Activated CD4-positive, alpha-beta T cell treated with anti-CD3 and anti-CD28 coated beads for 36 hours (primary cell): Measurements from ENCODE around the gene WDR55. TPM values are rescaled to one million over a fixed set of nuclear protein-coding genes. Genes with fewer than 3 reads are reported as not detected.
"Not testable (repeated sequence)": the region's sequence is repeated elsewhere in the genome, so short reads cannot be mapped to it uniquely, and the experiment has no call there.

Experiments used
- ATAC-seq: fragments of 200-7000 bp; cut with Tn5 transposase; one replicate; pipeline ENCODE4 v1.10.0; 2021; ENCODE audit warnings: mild to moderate bottlenecking, moderate library complexity
- CTCF ChIA-PET: fragments of 350-600 bp; sonication (Branson Sonifier 250); formaldehyde crosslinking; loops from one replicate; lab custom pipeline; 2021; ENCODE audit warnings: antibody characterized with exemption; lab: Charles Lee
- POLR2A ChIA-PET: fragments of 350-600 bp; sonication (Branson Sonifier 250); formaldehyde crosslinking; loops from one replicate; lab custom pipeline; 2021; ENCODE audit warnings: antibody characterized with exemption, inconsistent platforms; lab: Charles Lee
- DNase-seq: peaks from one replicate; pipeline ENCODE4 v3.0.0-alpha.2; 2020
- H3K27ac Mint-ChIP-seq: one replicate; pipeline ENCODE4 v1.8.0; 2021; ENCODE audit warnings: mixed read lengths
- H3K27me3 Mint-ChIP-seq: one replicate; pipeline ENCODE4 v1.8.0; 2021; ENCODE audit warnings: mixed read lengths
- H3K36me3 Mint-ChIP-seq: one replicate; pipeline ENCODE4 v1.8.0; 2021; ENCODE audit warnings: low read depth, mixed read lengths
- H3K4me1 Mint-ChIP-seq: one replicate; pipeline ENCODE4 v1.8.0; 2021; ENCODE audit warnings: mixed read lengths
- H3K4me3 Mint-ChIP-seq: one replicate; pipeline ENCODE4 v1.8.0; 2021; ENCODE audit warnings: mild to moderate bottlenecking, moderate library complexity, mixed read lengths
- H3K9me3 Mint-ChIP-seq: one replicate; pipeline ENCODE4 v1.8.0; 2021; ENCODE audit warnings: low read depth, mixed read lengths
- intact Hi-C, 2 experiments: fragments of 100-400 bp; cut with DNase I in 1 of 2; cut with micrococcal nuclease in 1 of 2; formaldehyde crosslinking; loops; one replicate each; pipeline versions ENCODE4 v1.14.2 to v1.15.1; 2022 to 2024; cut with DNase I, micrococcal nuclease
- total RNA-seq, 2 experiments: library from RNA; stranded (reverse); gene quantifications; one replicate each; pipeline ENCODE4 v1.2.3, GENCODE V29; 2021

Gene WDR55
- total RNA-seq, 2 experiments from 2014 or later = 25.9 to 31.7 TPM

DNA sequence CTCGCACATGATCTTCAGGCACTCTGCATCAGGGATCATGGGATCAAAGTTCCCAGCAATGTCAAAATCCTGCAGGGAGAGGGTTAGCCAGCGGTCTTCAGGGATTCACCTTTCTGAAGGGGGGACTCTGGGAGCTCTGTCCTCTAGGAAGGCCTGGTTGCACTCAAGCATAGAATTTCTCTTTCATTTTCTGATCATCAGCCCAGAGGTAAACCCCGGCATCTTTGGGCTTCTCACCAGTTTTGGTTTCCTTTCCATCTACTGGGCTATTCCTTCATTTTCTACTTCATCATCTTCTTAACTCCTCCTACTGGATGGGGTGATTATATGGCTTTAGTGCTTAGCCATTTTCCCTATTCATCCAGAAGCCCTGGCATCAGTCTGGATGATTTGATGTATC is 13.2 kb downstream of the WDR55 start:
- no peak overlapping the region for H3K4me3 Mint-ChIP-seq
- intact Hi-C loops = no loop called here
- H3K36me3 Mint-ChIP-seq = peaks cover 33% of the 10 kb centered on the region
- H3K27me3 Mint-ChIP-seq = no peaks in the 10 kb centered on the region
- peaks cover 3% of the 10 kb centered on the region for H3K4me1 Mint-ChIP-seq
- ChIA-PET CTCF (no interaction called here), POLR2A (no interaction called here)
- H3K9me3 Mint-ChIP-seq = no peaks in the 10 kb centered on the region
- H3K27ac Mint-ChIP-seq = peak overlapping the region; percentile 55
- ATAC-seq = peak; percentile 42
- no peak for DNase-seq

DNA sequence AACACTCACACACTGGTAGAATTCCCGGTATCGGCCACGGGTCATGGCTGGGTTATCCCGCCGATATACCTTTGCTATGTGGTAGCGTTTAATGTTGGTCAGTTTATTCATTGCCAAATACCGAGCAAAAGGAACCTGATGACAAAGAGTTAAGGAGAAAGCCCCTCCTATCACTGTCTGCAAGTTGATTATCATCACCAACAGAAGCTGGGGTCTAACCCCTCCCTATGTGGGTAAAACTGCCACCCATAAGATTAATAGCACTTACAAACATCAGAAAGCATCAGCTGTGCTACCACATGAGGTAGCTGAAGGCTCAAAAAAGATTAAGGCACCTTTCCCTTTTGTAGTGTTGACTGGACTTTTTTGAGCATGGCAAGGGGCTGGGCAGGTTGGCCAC is 14.3 kb downstream of the WDR55 start:
- Mint-ChIP-seq H3K4me1 (peaks cover 3% of the 10 kb centered on the region), H3K36me3 (peaks cover 32% of the 10 kb centered on the region), H3K27ac (no peak overlapping the region), H3K27me3 (no peaks in the 10 kb centered on the region), H3K4me3 (no peak overlapping the region), H3K9me3 (no peaks in the 10 kb centered on the region)
- ATAC-seq (no peak), DNase-seq (no peak)
- POLR2A ChIA-PET = no interaction called here
- CTCF ChIA-PET = interaction anchor here (1.8 kb wide), 1 partner anchor 10 kb away, joined by 7 read pairs; no protein-coding TSS in a partner anchor
- intact Hi-C loops = no loop called here

DNA sequence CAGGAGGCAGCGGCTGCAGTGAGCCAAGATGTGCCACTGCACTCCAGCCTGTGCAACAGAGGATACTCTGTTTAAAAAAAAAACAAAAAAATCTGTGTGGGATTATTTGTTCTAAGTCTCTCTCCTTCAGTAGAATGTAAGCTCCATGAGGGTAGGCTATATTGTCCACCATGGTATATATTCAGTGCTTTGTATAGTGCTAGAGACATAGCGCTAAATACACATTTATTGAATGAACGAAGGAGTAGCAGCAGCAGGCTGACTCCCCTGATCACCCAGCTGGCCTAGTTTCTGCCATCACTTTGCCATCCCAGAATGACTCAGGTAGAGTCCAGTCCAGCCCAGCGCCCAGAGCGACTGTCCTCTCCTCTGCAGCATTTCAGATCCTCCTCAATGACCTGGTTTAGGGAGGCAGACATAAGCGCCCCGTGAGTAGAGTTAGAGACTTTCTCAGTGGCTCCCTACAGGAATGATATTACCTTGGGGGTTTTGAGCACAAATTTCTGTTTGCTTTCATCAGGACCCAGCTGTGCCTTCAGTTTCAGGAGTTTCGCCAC is 25.8 kb downstream of the WDR55 start:
- ATAC-seq (no peak), DNase-seq (no peak)
- H3K9me3 Mint-ChIP-seq = no peaks in the 10 kb centered on the region
- H3K4me1 Mint-ChIP-seq = peaks cover 38% of the 10 kb centered on the region
- POLR2A ChIA-PET = interaction anchor here (0.6 to 1.6 kb wide), 10 partner anchors 10 to 46 kb away, joined by 3 to 15 read pairs (median 4); partner anchors contain the start of genes DND1, IK, NDUFA2 and WDR55
- peaks cover 43% of the 10 kb centered on the region for H3K36me3 Mint-ChIP-seq
- no peaks in the 10 kb centered on the region for H3K27me3 Mint-ChIP-seq
- H3K4me3 Mint-ChIP-seq = peak overlapping the region; percentile 97
- H3K27ac Mint-ChIP-seq = peak overlapping the region; percentile 98
- intact Hi-C loops = loop anchor here (2.0 to 10.0 kb wide), 2 partner anchors 52 to 576 kb away; partner anchors contain the start of genes PURA (in 1 of the 2) and TMCO6 (in 1 of the 2)
- CTCF ChIA-PET = interaction anchor here (0.7 to 1.6 kb wide), 7 partner anchors 10 to 327 kb away, joined by 4 to 11 read pairs (median 5); partner anchors contain the start of genes IK, NDUFA2, SLC35A4 and ZMAT2

DNA sequence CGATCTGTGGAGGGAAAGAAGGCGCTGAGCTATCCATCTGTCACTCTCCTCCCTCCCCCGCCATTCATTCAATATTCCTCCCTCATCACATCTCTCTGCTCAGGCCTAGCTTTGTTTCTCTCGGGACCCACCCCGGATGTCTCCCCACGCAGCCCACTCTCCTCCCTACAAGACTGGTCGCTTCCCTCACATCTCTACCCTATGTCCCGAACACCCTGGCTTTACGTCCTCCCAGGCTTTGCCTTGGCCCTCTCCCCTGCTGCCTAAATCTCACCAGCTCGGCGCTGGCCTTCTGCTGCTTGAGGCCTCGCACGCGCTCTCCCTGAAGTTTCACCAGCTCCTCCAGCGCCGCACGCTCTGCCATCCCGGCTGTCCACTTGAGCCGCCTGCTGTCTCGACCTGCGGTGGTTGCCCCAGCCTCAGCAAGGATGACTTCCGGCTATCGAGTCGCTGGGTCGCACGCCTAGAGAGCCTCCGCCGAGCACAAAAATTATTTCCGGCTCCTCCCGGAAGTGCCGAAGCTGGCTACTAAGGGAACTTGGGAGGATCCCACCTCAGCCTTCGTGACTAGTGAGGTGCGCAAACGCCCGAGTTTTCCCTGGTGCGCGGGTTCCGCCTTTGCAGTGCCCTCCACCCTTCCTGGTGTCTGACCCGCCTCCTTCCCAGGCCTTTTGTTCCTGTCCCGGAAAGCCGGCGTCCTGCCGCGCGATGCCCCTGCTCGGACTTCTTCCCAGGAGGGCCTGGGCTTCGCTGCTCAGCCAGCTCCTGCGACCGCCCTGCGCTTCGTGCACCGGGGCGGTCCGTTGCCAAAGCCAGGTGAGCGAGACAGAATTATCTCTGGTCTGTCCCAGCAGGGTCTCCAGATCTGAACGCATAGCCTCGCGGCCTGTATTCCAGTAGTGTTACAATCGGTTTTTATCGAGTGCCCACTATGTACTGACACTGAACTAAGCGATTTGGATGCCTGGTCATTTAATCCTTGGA is 26.5 kb downstream of the WDR55 start, which contains the start of the genes HARS1 and HARS2:
Gene HARS1 (minus strand): TSS at position 430 of the 984 bp plus-strand sequence. CDS start 66 bp downstream, at position 364.
Gene HARS2 (plus strand): TSS at position 515 of the 984 bp plus-strand sequence. CDS start 194 bp downstream, at position 709.
- peak; percentile 91 for DNase-seq
- H3K36me3 Mint-ChIP-seq = peaks cover 49% of the 10 kb centered on the region
- peaks cover 41% of the 10 kb centered on the region for H3K4me1 Mint-ChIP-seq
- ATAC-seq = peak; percentile 95
- CTCF ChIA-PET = interaction anchor here (0.7 to 1.6 kb wide), 7 partner anchors 9 to 328 kb away, joined by 4 to 11 read pairs (median 5); partner anchors contain the start of genes IK, NDUFA2, SLC35A4 and ZMAT2
- no peaks in the 10 kb centered on the region for H3K9me3 Mint-ChIP-seq
- H3K27ac Mint-ChIP-seq = peak within 1 kb of the TSS; percentile 98
- H3K27me3 Mint-ChIP-seq = no peaks in the 10 kb centered on the region
- POLR2A ChIA-PET = interaction anchor here (0.5 to 1.6 kb wide), 13 partner anchors 9 to 290 kb away, joined by 3 to 15 read pairs (median 3); partner anchors contain the start of genes DND1, IK, NDUFA2 and WDR55
- peak within 1 kb of the TSS; percentile 97 for H3K4me3 Mint-ChIP-seq
- intact Hi-C loops = loop anchor here (1.0 to 10.0 kb wide), 11 partner anchors 9 to 576 kb away; partner anchors contain the start of genes ANKHD1 (in 2 of the 2), IK (in 2 of the 2), NDUFA2 (in 2 of the 2) and TMCO6 (in 2 of the 2)

DNA sequence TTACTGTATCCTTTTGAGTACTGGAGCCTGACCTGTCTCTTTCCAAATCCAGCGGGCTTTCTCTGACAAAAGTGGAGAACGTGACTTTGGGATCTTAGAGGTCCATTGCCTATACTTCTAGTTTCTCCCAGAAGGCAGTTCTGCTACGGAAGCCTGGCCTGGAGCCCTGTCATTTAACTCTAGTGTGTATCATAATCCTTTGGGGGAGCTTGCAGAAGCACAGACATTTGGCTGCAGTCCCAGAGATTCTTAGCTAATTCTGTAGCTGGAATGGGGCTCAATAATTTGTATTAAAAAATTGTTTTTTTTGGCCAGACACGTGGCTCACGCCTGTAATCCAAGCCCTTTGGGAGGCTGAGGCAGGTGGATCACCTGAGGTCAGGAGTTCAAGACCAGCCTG is 29.6 kb downstream of the WDR55 start:
- Mint-ChIP-seq H3K4me1 (peaks cover 35% of the 10 kb centered on the region), H3K9me3 (no peaks in the 10 kb centered on the region), H3K27ac (no peak overlapping the region), H3K27me3 (no peaks in the 10 kb centered on the region), H3K4me3 (no peak overlapping the region), H3K36me3 (peaks cover 57% of the 10 kb centered on the region)
- ATAC-seq (no peak), DNase-seq (no peak)
- CTCF ChIA-PET = interaction anchor here (0.9 to 1.9 kb wide), 2 partner anchors 8 to 139 kb away, joined by 3 to 6 read pairs; no protein-coding TSS in a partner anchor
- intact Hi-C loops = loop anchor here in 1 of 2 experiments (10.0 kb wide), 1 partner anchor 579 kb away; the partner anchor contains the start of gene PURA
- POLR2A ChIA-PET = interaction anchor here (0.7 kb wide), 1 partner anchor 17 kb away, joined by 4 read pairs; no protein-coding TSS in a partner anchor

DNA sequence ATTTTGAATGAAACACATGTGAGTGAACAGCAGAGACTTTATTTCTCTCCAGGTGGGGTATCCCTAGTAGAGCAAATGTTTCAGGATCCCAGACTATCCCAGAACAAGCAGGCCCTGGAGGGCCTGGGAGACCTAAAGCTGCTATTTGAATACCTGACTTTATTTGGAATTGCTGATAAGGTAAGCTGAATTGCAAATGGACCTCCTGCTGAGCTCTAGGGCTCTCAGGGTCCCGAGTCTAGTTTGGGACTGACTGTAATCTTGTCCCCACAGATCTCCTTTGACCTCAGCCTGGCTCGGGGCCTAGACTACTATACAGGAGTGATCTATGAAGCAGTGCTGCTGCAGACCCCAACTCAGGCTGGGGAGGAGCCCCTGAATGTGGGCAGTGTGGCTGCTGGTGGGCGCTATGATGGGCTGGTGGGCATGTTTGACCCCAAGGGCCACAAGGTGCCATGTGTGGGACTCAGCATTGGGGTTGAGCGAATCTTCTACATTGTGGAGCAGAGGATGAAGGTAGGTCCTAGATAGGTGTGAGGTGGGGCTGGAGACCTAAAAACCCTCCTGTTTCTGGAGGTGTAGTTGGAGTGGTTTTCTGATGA is 32.3 kb downstream of the WDR55 start:
- Mint-ChIP-seq H3K9me3 (no peaks in the 10 kb centered on the region), H3K27me3 (no peaks in the 10 kb centered on the region), H3K4me1 (peaks cover 32% of the 10 kb centered on the region), H3K27ac (no peak overlapping the region), H3K36me3 (peaks cover 65% of the 10 kb centered on the region), H3K4me3 (no peak overlapping the region)
- ChIA-PET POLR2A (interaction anchor here (0.7 kb wide), 1 partner anchor 14 kb away, joined by 3 read pairs; no protein-coding TSS in a partner anchor), CTCF (interaction anchor here (0.7 to 0.8 kb wide), 3 partner anchors 23 to 456 kb away, joined by 3 read pairs; no protein-coding TSS in a partner anchor)
- intact Hi-C loops = loop anchor here in 1 of 2 experiments (10.0 kb wide), 1 partner anchor 582 kb away; the partner anchor contains the start of gene PURA
- ATAC-seq = no peak
- DNase-seq = no peak

DNA sequence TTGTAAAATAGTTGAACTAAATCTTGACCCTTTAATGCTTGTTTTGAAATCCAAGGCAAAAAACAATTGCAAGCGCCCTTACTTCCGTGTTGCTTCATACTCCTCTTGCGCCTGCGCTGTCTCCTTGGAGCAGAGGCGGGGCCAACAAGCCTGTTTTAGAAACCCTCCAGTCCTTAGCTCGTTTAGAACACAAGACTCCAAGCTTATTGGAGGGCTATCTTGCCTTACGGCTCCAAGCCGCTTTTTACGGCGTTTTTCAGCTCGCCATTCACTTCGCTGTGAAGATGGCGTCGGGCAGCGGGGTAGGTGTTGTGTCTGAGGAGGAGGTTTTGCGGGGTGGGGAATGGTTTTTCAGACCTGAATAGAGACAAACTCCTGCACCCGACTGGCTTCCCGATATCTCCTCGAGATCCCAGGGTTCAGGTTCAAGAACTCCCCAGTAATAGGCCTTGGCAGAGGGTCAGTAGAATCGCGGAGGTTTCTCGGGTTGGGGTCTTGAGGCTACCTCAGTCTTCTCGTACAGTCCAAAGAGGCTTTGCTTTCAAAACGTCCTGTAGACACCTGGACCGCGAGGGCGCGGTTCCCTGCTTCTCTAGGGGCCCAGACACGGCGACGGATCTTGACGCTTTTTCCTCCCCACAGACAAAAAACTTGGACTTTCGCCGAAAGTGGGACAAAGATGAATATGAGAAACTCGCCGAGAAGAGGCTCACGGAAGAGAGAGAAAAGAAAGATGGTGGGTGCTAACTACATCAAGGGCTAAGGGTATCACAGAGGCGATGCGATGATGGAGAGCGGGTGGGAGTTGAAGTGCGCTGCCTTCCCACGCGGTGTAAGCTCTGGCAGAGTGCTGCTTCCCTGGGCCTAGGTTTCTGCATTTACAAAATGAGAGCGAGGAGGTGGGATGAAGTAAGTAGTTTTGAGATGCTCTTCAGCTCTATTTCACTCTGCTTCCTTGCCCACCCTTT is 35.8 kb downstream of the WDR55 start, which contains the start of gene ZMAT2:
Gene ZMAT2 (plus strand): TSS at position 271 of the 968 bp plus-strand sequence. CDS start 14 bp downstream, at position 285.
- ATAC-seq (peak; percentile 100), DNase-seq (peak; percentile 96)
- H3K9me3 Mint-ChIP-seq = no peaks in the 10 kb centered on the region
- peak within 1 kb of the TSS; percentile 94 for H3K27ac Mint-ChIP-seq
- peaks cover 74% of the 10 kb centered on the region for H3K36me3 Mint-ChIP-seq
- H3K4me3 Mint-ChIP-seq = peak within 1 kb of the TSS; percentile 94
- peaks cover 24% of the 10 kb centered on the region for H3K4me1 Mint-ChIP-seq
- intact Hi-C loops = loop anchor here (1.0 to 5.0 kb wide), 7 partner anchors 9 to 299 kb away; partner anchors contain the start of genes ANKHD1 (in 2 of the 2), HARS1 (in 2 of the 2), HARS2 (in 2 of the 2) and IK (in 2 of the 2)
- CTCF ChIA-PET = interaction anchor here (0.6 to 1.5 kb wide), 13 partner anchors 9 to 913 kb away, joined by 3 to 11 read pairs (median 3); partner anchors contain the start of genes ANKHD1, APBB3, HARS1 and HARS2
- POLR2A ChIA-PET = interaction anchor here (0.5 to 1.6 kb wide), 9 partner anchors 9 to 999 kb away, joined by 3 to 15 read pairs (median 3); partner anchors contain the start of genes ANKHD1, HARS1, HARS2 and IK
- no peaks in the 10 kb centered on the region for H3K27me3 Mint-ChIP-seq

DNA sequence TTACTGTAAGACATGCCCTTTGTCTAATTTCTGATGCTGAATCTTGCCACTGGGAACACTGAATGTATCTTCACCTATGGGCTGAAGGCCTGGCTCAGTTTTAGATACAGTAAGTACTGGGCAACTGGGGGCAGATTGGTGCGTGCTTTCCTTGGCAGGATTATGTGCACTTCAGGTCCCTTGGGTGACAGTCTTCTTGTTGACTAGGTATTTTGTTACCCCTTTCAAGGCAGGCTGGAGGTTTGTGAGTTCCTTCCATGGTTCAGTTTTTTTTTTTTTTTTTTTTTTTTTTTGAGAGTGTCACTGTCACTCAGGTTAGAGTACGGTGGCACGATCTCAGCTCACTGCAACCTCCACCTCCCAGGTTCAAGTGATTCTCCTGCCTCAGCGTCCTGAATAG is 43.1 kb downstream of the WDR55 start:
- CTCF ChIA-PET = interaction anchor here (0.6 to 1.1 kb wide), 3 partner anchors 9 to 347 kb away, joined by 3 to 4 read pairs (median 4); no protein-coding TSS in a partner anchor
- H3K36me3 Mint-ChIP-seq = peaks cover 37% of the 10 kb centered on the region
- no peaks in the 10 kb centered on the region for H3K27me3 Mint-ChIP-seq
- peak overlapping the region; percentile 47 for H3K27ac Mint-ChIP-seq
- no peak overlapping the region for H3K4me3 Mint-ChIP-seq
- H3K9me3 Mint-ChIP-seq = no peaks in the 10 kb centered on the region
- H3K4me1 Mint-ChIP-seq = peaks cover 18% of the 10 kb centered on the region
- ATAC-seq (no peak), DNase-seq (no peak)
- POLR2A ChIA-PET = no interaction called here
- intact Hi-C loops = no loop called here

DNA sequence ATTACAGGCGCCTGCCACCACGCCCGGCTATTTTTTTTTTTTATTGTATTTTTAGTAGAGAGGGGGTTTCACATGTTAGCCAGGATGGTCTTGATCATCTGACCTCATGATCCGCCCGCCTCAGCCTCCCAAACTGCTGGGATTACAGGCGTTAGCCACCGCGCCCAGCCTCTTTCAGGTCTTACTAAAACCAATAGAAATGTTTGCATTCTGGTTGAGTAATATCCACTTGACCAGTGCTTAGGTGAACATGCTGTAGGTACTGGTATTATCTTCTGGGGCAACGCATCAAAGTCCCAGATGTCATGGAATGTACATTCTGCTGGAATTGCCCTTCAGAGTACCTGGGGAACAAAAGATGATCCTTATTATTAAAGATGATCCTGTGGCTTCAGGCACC is 44.1 kb downstream of the WDR55 start:
- H3K27ac Mint-ChIP-seq, H3K4me3 Mint-ChIP-seq, ATAC-seq, H3K9me3 Mint-ChIP-seq, intact Hi-C loops, DNase-seq, H3K27me3 Mint-ChIP-seq: not testable (repeated sequence)
- CTCF ChIA-PET = interaction anchor here (1.1 kb wide), 1 partner anchor 10 kb away, joined by 4 read pairs; no protein-coding TSS in a partner anchor
- Mint-ChIP-seq H3K4me1 (peaks cover 18% of the 10 kb centered on the region), H3K36me3 (peaks cover 32% of the 10 kb centered on the region)
- POLR2A ChIA-PET = interaction anchor here (0.6 kb wide), 1 partner anchor 469 kb away, joined by 3 read pairs; no protein-coding TSS in a partner anchor
